Activated CD8-positive, alpha-beta memory T cell treated with anti-CD3 and anti-CD28 coated beads, Interleukin-2, amount 50 U/mL, for 1 hour (primary cell): ENCODE data around the gene NPY1R.

Experiments
- DNase-seq: peaks from one replicate; pipeline ENCODE4 v3.0.0-alpha.2; 2020; ENCODE audit errors: extremely low read depth

NPY1R gene

GRCh38 chr4:163279713-163280112 lies 52.7 kb downstream of the NPY1R start:
- no peak for DNase-seq

GRCh38 chr4:163274861-163275260 lies 57.5 kb downstream of the NPY1R start:
- DNase-seq, result no peak
